Esophagus squamous epithelium (tissue), 4 donors: ENCODE results near the gene WDR59.

Source experiments
- POLR2A ChIP-seq, 4 donors: fragments of 450-650 bp; IDR thresholded peaks; one replicate each; pipeline ENCODE4 v1.6.1; 2017; ENCODE audit warnings: antibody characterized with exemption in 4 of 4, mild to moderate bottlenecking in 4 of 4, moderate library complexity in 3 of 4
- TF ChIP-seq, protein P1 (sequence below), 6 experiments: fragments of 450-650 bp in 4 of 6; fragments of 200-600 bp in 2 of 6; sonication (generic) in 2 of 6; IDR thresholded peaks; one replicate each; pipeline ENCODE4 v1.5.1; 2016 to 2019; ENCODE audit warnings: antibody characterized with exemption in 6 of 6, mild to moderate bottlenecking in 4 of 6, moderate library complexity in 4 of 6

DNA sequence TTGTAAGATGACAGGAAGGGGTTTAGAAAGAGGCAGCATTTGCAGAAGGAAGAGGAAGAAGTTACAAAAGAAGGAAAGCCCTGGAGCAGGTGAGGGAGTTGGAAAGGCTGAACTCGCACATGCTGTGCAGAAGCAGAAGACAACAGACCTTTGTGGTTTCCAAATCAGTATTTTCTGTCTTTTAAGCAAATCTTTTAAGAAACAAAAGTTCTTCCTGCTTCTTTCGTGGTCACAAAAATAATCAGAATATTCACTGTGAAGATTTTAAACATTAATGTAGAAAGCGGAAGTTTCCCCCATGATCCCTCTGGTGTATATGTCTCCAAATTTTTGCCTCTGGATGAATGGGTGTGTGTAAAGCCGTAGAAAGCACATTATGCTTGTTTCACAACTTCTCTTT is 39.7 kb upstream of the WDR59 start:
- TF ChIP-seq, protein P1, sequence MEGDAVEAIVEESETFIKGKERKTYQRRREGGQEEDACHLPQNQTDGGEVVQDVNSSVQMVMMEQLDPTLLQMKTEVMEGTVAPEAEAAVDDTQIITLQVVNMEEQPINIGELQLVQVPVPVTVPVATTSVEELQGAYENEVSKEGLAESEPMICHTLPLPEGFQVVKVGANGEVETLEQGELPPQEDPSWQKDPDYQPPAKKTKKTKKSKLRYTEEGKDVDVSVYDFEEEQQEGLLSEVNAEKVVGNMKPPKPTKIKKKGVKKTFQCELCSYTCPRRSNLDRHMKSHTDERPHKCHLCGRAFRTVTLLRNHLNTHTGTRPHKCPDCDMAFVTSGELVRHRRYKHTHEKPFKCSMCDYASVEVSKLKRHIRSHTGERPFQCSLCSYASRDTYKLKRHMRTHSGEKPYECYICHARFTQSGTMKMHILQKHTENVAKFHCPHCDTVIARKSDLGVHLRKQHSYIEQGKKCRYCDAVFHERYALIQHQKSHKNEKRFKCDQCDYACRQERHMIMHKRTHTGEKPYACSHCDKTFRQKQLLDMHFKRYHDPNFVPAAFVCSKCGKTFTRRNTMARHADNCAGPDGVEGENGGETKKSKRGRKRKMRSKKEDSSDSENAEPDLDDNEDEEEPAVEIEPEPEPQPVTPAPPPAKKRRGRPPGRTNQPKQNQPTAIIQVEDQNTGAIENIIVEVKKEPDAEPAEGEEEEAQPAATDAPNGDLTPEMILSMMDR (IDR thresholded peaks at IDR 0.05), result no peak
- no peak for TF ChIP-seq POLR2A (IDR thresholded peaks at IDR 0.05)
